Right atrium auricular region (tissue), 2 donors: Measurements from ENCODE around the gene TRPM3. TPM values are rescaled to one million over a fixed set of nuclear protein-coding genes. Genes with fewer than 3 reads are reported as not detected.

Experiments used
- DNase-seq: peaks from one replicate; pipeline ENCODE4 v3.0.0-alpha.2; 2019; ENCODE audit warnings: low spot score
- H3K27ac ChIP-seq, 2 donors: fragments of 200-600 bp; sonication (generic); 1 replicate in 1 of 2; 2 replicates in 1 of 2; pipeline ENCODE4 v1.5.1; 2016 to 2019
- H3K27me3 ChIP-seq, 2 donors: fragments of 200-600 bp; sonication (generic); one replicate each; pipeline versions ENCODE4 v1.5.1 to v1.6.0; 2017 to 2019
- H3K36me3 ChIP-seq: fragments of 200-600 bp; sonication (generic); one replicate; pipeline ENCODE4 v1.5.1; 2016
- H3K4me1 ChIP-seq, 2 donors: fragments of 200-600 bp; sonication (generic); one replicate each; pipeline versions ENCODE4 v1.5.1 to v1.6.0; 2017 to 2019
- H3K4me3 ChIP-seq, 2 donors: fragments of 200-600 bp; sonication (generic); 1 replicate in 1 of 2; 2 replicates in 1 of 2; pipeline ENCODE4 v1.5.1; 2017 to 2019; ENCODE audit warnings: mild to moderate bottlenecking in 1 of 2, moderate library complexity in 1 of 2
- H3K9me3 ChIP-seq, 2 donors: fragments of 200-600 bp; sonication (generic); one replicate each; pipeline ENCODE4 v1.5.1; 2019
- total RNA-seq, 2 donors: library from RNA; depleted of rRNA; stranded (reverse); fragments of >200 nt; gene quantifications; one replicate each; pipeline ENCODE4 v1.1.0, GENCODE V29; 2016
- TF ChIP-seq, protein P1 (sequence below), 2 donors: fragments of 200-600 bp; sonication (generic); IDR thresholded peaks; one replicate each; pipeline ENCODE4 v1.5.1; 2019; ENCODE audit warnings: antibody characterized with exemption in 2 of 2

The TRPM3 gene
- total RNA-seq, 2 donors from 2014 or later, result 0.59 to 1.5 TPM

GRCh38 chr9:70610287-70610644 is 511.2 kb downstream of the TRPM3 start:
- Histone ChIP-seq H3K4me1 (peaks cover 0 to 37% of the 10 kb centered on the region in 2 donors), H3K36me3 (no peaks in the 10 kb centered on the region), H3K27ac (peak overlapping the region; percentile 66 to 81), H3K4me3 (no peak overlapping the region), H3K27me3 (no peaks in the 10 kb centered on the region), H3K9me3 (no peaks in the 10 kb centered on the region)
- TF ChIP-seq, protein P1, sequence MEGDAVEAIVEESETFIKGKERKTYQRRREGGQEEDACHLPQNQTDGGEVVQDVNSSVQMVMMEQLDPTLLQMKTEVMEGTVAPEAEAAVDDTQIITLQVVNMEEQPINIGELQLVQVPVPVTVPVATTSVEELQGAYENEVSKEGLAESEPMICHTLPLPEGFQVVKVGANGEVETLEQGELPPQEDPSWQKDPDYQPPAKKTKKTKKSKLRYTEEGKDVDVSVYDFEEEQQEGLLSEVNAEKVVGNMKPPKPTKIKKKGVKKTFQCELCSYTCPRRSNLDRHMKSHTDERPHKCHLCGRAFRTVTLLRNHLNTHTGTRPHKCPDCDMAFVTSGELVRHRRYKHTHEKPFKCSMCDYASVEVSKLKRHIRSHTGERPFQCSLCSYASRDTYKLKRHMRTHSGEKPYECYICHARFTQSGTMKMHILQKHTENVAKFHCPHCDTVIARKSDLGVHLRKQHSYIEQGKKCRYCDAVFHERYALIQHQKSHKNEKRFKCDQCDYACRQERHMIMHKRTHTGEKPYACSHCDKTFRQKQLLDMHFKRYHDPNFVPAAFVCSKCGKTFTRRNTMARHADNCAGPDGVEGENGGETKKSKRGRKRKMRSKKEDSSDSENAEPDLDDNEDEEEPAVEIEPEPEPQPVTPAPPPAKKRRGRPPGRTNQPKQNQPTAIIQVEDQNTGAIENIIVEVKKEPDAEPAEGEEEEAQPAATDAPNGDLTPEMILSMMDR (IDR thresholded peaks at IDR 0.05), result no peak
- no peak for DNase-seq

DNA sequence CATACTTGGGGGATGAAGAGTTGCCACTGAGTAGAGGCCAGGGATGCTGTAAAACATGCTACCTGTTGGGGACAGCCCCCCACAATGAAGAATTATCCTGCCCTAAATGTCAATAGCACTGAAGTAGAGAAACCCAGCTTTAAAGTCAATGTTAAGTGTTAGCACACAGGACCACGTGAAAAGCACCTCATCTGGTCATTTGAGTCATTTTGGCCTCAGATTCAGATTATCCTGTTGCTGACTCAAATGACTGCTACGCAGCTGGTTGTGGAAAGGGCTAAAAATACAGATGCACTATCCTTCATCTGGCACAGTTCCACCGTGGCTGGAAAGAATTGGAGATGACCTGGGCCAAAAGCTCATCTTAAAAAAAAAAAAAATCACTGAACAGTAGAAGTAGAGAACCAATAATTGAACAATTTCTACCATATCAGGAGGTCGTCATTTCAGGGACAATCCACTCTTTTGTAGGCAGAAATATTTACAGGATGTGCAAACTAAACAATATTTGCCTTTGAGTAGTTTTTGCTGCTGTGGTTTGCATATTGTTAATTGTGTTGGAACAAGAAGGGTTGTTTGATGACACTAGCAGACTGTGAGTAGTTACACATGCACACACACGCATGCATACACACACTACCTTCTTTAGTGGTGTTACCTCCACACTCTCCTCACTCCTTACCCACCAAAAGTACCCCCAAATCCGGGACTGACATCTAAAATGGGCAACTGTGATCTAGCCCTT is 511.7 kb downstream of the TRPM3 start:
- peak overlapping the region; percentile 74 to 81 for H3K27ac ChIP-seq
- no peak for DNase-seq
- H3K9me3 ChIP-seq, result no peaks in the 10 kb centered on the region
- no peaks in the 10 kb centered on the region for H3K36me3 ChIP-seq
- TF ChIP-seq, protein P1 (IDR thresholded peaks at IDR 0.05), result no peak
- no peak overlapping the region for H3K4me3 ChIP-seq
- H3K27me3 ChIP-seq, result no peaks in the 10 kb centered on the region
- peaks cover 0 to 33% of the 10 kb centered on the region in 2 donors for H3K4me1 ChIP-seq

- Histone ChIP-seq H3K4me1 (peaks cover 0 to 28% of the 10 kb centered on the region in 2 donors), H3K4me3 (no peak overlapping the region), H3K9me3 (no peaks in the 10 kb centered on the region), H3K27ac (peak overlapping the region; percentile 74 to 81), H3K27me3 (no peaks in the 10 kb centered on the region), H3K36me3 (no peaks in the 10 kb centered on the region)
- TF ChIP-seq, protein P1 (IDR thresholded peaks at IDR 0.05), result no peak
- no peak for DNase-seq
Measured at GRCh38 chr9:70609011-70609410, 512.4 kb downstream of the TRPM3 start.

DNA sequence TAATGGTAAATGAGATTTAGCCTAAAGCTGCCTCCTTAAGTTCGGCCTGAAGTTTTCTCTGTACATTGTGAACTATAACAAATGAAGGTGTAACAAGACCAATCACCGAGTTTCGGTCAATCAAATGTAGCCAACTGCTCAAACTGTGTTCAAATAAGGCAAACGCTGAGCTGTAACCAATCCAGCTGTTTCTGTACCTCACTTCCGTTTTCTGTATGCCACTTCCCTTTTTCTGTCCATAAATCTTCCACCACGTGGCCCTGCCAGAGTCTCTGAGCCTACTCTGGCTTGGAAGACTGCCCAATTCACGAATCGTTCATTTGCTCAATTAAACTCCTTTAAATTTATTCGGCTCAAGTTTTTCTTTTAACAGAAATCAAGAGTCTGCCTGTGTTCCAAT is 513.5 kb downstream of the TRPM3 start:
- no peak for DNase-seq
- Histone ChIP-seq H3K27ac (peak overlapping the region; percentile 64 to 81), H3K27me3 (no peaks in the 10 kb centered on the region), H3K4me1 (peaks cover 0 to 18% of the 10 kb centered on the region in 2 donors), H3K9me3 (no peaks in the 10 kb centered on the region), H3K4me3 (no peak overlapping the region), H3K36me3 (no peaks in the 10 kb centered on the region)
- TF ChIP-seq, protein P1 (IDR thresholded peaks at IDR 0.05), result no peak

DNA sequence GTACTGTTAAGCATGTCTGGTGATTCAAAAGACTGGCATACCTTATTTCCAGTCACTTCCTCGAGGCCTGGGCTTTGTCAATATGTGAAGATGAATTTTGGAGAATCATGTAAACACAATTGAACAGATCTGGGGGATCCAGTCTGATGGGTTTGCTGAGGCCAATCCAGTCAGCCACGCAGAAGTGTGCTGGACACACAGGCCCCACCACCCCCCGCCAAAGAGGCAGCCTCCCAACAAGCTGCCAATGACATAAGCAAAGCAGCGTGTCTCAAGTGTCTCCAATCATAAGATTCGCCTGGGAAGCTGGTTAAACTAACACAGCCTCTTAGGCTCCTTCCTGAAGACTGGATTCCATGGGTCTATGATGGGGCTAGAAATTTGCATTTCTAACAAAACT is 514.1 kb downstream of the TRPM3 start:
- no peaks in the 10 kb centered on the region for H3K9me3 ChIP-seq
- H3K27me3 ChIP-seq, result no peaks in the 10 kb centered on the region
- TF ChIP-seq, protein P1 (IDR thresholded peaks at IDR 0.05), result no peak
- H3K36me3 ChIP-seq, result no peaks in the 10 kb centered on the region
- H3K4me1 ChIP-seq, result peaks cover 0 to 22% of the 10 kb centered on the region in 2 donors
- no peak overlapping the region for H3K4me3 ChIP-seq
- DNase-seq, result no peak
- peak overlapping the region; percentile 64 to 81 for H3K27ac ChIP-seq

DNA sequence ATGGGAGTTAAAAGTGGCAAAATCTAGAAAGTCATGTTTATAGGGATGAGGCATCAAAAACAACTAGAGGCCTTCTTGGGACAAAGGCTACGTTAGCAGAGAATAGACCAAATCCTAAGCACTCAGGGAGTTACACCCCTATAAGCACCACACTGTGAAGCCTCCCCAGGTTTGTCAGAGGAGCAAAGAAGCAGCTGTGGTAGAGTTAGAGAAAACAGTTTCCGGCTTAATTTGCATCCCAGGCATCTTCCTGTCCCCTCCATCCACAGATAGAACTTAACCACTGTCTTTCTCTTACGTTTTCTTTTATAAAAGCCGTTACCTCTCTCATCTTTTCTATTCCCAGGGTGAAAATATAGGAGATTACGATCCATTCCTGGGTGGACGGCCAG is 518.4 kb downstream of the TRPM3 start:
- Histone ChIP-seq H3K4me3 (no peak overlapping the region), H3K27ac (peak overlapping the region; percentile 90 to 92), H3K27me3 (no peaks in the 10 kb centered on the region), H3K4me1 (peaks cover 0 to 31% of the 10 kb centered on the region in 2 donors), H3K9me3 (no peaks in the 10 kb centered on the region), H3K36me3 (no peaks in the 10 kb centered on the region)
- TF ChIP-seq, protein P1 (IDR thresholded peaks at IDR 0.05), result no peak
- DNase-seq, result no peak
